H1 (cell line): ENCODE results near the gene BAD.

ENCODE experiments used
- ASH2L ChIP-seq: fragments of 200-600, 300-600 bp; sonication (generic); IDR thresholded peaks from one replicate; pipeline ENCODE4 v1.7.1; 2017; ENCODE audit warnings: low read length
- CTCF ChIP-seq, 3 experiments: IDR thresholded peaks; 1 replicate in 2 of 3; 2 replicates in 1 of 3; pipeline versions ENCODE4 v1.5.1 to v1.6.1; 2011; ENCODE audit warnings: low read length in 3 of 3, mild to moderate bottlenecking in 3 of 3, inconsistent platforms in 2 of 3, low read depth in 1 of 3, moderate library complexity in 1 of 3; ENCODE audit not compliant: insufficient read depth in 1 of 3; ENCODE audit errors: control extremely low read depth in 1 of 3
- SP1 ChIP-seq: IDR thresholded peaks from 2 replicates; pipeline ENCODE4 v1.6.1; 2011; ENCODE audit warnings: low read depth, low read length
- SUZ12 ChIP-seq: fragments of 200-600 bp; sonication (generic); IDR thresholded peaks from 2 replicates; pipeline ENCODE4 v1.6.1; 2012; ENCODE audit warnings: mild to moderate bottlenecking, inconsistent platforms, low read length, moderate library complexity, mixed read lengths
- TAF7 ChIP-seq: optimal IDR thresholded peaks from 2 replicates; pipeline ENCODE3; 2011; ENCODE audit warnings: low read depth, mild to moderate bottlenecking, inconsistent platforms, low read length, moderate library complexity, borderline replicate concordance

- TF ChIP-seq TAF7: no peak
- TF ChIP-seq SUZ12: no peak
- TF ChIP-seq CTCF (IDR thresholded peaks at IDR 0.05; ENCODE audit: control extremely low read depth in 1 of 3, insufficient read depth in 1 of 3, low read depth in 1 of 3, low read length in 3 of 3): no peak
- TF ChIP-seq SP1: no peak
- TF ChIP-seq ASH2L: no peak
Measured at GRCh38 chr11:64318766-64319761, 34.6 kb upstream of the BAD start.
